Adipocyte (in vitro differentiated cells): ENCODE measurements around the gene COL6A2.

Experiments
- DNase-seq: peaks from one replicate; pipeline ENCODE4 v3.0.0-alpha.2; 2015; ENCODE audit warnings: low read depth
- H3K27me3 ChIP-seq: replicated peaks from 2 replicates; pipeline ENCODE4 v1.7.0; 2013; ENCODE audit warnings: mild to moderate bottlenecking, low read length, moderate library complexity; ENCODE audit not compliant: control insufficient read depth, insufficient read depth
- H3K36me3 ChIP-seq: 2 replicates; pipeline ENCODE4 v1.7.0; 2013; ENCODE audit warnings: low read length, mild to moderate bottlenecking, moderate library complexity; ENCODE audit not compliant: control insufficient read depth, insufficient read depth, severe bottlenecking
- H3K4me1 ChIP-seq: 2 replicates; pipeline ENCODE4 v1.7.0; 2013; ENCODE audit warnings: mild to moderate bottlenecking, low read length, moderate library complexity; ENCODE audit not compliant: control insufficient read depth, insufficient read depth
- H3K4me3 ChIP-seq: 2 replicates; pipeline ENCODE4 v1.7.0; 2013; ENCODE audit warnings: mild to moderate bottlenecking, low read length, moderate library complexity
- H3K9ac ChIP-seq: 2 replicates; pipeline ENCODE4 v1.7.0; 2013; ENCODE audit warnings: mild to moderate bottlenecking, low read length, moderate library complexity
- H3K9me3 ChIP-seq: 2 replicates; pipeline ENCODE4 v1.7.0; 2013; ENCODE audit warnings: mild to moderate bottlenecking, low read length, moderate library complexity; ENCODE audit not compliant: control insufficient read depth

COL6A2 gene

DNA sequence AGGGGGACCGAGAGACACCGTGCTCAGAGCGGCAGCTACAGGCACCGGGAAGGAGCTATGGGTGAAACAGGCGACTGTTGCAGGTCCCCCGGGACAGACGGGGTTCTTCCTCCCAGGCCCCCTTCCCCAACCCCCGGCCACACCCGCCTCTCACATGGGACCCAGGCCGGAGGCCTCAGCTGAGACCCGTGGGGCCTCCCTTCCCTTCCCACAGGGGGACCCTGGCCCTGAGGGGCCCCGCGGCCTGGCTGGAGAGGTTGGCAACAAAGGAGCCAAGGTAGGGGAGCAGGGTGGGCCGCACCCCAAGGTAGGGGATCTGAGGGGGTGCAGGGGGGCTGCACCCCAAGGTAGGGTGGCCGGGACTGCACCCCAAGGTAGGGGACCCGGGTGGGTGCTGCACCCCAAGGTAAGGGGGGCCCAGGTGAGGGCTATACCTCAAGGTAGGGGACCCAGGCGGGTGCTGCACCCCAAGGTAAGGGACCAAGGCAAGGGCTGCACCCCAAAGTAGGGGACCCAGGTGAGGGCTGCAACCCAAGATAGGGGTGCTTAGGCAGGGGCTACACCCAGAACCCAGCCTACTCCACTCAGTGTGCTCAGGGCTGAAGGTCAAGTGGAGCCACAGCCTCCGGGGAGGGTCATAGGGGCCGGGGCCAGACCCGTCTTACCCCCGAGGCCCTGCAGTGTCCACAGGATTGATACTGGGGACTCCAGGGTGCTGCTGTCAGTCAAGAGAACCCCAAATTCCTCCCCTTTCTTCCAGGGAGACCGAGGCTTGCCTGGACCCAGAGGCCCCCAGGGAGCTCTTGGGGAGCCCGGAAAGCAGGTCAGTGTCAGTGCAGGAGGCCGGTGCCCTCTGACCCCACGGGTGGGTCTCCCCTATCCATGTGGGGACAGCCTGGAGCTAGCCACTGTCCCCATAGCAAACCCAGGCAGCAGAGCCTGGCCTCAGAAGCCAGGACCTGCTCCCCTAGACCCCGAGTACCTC lies 22.7 kb downstream of the COL6A2 start:
- H3K4me1 ChIP-seq, result peaks cover 22% of the 10 kb centered on the region
- H3K9ac ChIP-seq, result no peak overlapping the region

GRCh38 chr21:46121286-46122221 lies 23.6 kb downstream of the COL6A2 start:
- peaks cover 97% of the 10 kb centered on the region for H3K36me3 ChIP-seq
- H3K9me3 ChIP-seq, result no peaks in the 10 kb centered on the region
- peaks cover 14% of the 10 kb centered on the region for H3K4me1 ChIP-seq
- no peak overlapping the region for H3K4me3 ChIP-seq
- H3K9ac ChIP-seq, result peak overlapping the region; percentile 34
- DNase-seq, result no peak
- H3K27me3 ChIP-seq, result no peaks in the 10 kb centered on the region

More for the DNA sequence above, 22.7 kb downstream of the COL6A2 start:
- H3K4me3 ChIP-seq, result no peak overlapping the region
- DNase-seq, result no peak
- peaks cover 97% of the 10 kb centered on the region for H3K36me3 ChIP-seq
- H3K27me3 ChIP-seq, result no peaks in the 10 kb centered on the region
- H3K9me3 ChIP-seq, result no peaks in the 10 kb centered on the region

DNA sequence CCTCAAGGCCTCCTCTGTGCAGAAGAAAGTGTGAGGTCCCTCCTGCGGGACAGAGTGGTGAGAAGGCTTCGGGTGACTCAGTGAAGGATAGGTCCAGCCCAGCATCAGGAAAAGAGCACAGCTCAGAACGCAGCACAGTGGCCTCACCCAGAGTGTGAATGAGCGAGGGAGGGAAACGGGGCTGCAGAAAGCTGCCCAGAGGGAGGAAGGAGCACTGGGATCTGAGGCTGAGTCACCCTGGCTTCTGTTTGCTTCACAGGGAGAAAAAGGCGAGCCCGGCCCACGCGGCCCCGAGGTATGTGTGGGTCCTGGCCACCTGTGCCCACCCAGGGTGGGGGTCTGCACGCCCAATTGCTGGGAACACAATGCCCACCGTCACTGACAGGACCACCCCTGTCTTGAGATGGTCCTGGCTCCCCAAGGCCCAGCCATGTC lies 24.3 kb downstream of the COL6A2 start:
- peak overlapping the region; percentile 34 for H3K9ac ChIP-seq
- H3K9me3 ChIP-seq, result no peaks in the 10 kb centered on the region
- no peaks in the 10 kb centered on the region for H3K27me3 ChIP-seq
- no peak overlapping the region for H3K4me3 ChIP-seq
- H3K4me1 ChIP-seq, result peaks cover 7% of the 10 kb centered on the region
- peaks cover 97% of the 10 kb centered on the region for H3K36me3 ChIP-seq
- DNase-seq, result no peak

DNA sequence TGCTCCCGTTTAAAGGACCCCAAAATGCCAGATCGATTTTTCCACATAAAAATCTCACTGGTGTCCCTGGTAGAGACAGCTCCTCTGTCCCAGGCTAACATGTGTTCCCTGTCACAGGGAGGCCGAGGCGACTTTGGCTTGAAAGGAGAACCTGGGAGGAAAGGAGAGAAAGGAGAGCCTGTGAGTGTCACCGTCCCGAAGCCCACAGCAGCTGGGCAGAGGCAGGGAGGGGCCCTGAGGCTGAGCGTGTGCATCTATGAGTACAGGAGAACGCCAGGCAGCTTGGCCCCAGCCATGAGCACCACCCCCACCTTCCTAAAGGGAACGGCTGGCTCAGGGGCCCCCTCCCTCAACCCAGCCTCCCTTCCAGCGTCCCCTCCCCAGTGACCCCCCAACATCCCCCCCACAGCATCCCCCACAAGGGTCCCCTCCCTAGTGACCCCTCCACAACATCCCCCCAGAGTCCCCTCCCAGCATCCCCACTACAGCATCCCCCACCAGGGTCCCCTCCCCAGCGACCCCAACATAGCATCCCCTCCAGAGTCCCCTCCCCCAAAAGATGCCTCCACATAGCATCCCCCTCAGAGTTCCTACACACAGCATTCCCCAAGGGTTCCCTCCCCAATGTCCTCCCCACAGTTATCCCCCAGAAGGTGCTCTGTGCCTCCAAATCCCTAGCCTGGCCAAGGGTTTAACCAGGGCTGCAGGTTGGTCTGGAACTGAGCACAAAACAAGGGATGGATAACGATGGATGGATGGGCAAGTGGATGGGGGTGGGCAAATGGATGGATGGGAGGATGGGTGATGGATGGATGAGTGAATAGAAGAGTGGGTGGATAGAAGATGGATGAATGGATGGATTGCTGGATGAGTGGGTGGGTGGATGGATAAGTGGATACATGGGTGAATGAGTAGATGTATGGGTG lies 25.1 kb downstream of the COL6A2 start:
- Histone ChIP-seq H3K36me3 (peaks cover 97% of the 10 kb centered on the region), H3K4me1 (peaks cover 7% of the 10 kb centered on the region), H3K9me3 (no peaks in the 10 kb centered on the region), H3K4me3 (no peak overlapping the region), H3K27me3 (no peaks in the 10 kb centered on the region), H3K9ac (peak overlapping the region; percentile 34)
- DNase-seq, result no peak

GRCh38 chr21:46124083-46124925 lies 26.4 kb downstream of the COL6A2 start:
- Histone ChIP-seq H3K9me3 (no peaks in the 10 kb centered on the region), H3K4me3 (no peak overlapping the region), H3K27me3 (no peaks in the 10 kb centered on the region), H3K9ac (no peak overlapping the region), H3K4me1 (peaks cover 7% of the 10 kb centered on the region), H3K36me3 (peaks cover 97% of the 10 kb centered on the region)
- DNase-seq, result no peak

DNA sequence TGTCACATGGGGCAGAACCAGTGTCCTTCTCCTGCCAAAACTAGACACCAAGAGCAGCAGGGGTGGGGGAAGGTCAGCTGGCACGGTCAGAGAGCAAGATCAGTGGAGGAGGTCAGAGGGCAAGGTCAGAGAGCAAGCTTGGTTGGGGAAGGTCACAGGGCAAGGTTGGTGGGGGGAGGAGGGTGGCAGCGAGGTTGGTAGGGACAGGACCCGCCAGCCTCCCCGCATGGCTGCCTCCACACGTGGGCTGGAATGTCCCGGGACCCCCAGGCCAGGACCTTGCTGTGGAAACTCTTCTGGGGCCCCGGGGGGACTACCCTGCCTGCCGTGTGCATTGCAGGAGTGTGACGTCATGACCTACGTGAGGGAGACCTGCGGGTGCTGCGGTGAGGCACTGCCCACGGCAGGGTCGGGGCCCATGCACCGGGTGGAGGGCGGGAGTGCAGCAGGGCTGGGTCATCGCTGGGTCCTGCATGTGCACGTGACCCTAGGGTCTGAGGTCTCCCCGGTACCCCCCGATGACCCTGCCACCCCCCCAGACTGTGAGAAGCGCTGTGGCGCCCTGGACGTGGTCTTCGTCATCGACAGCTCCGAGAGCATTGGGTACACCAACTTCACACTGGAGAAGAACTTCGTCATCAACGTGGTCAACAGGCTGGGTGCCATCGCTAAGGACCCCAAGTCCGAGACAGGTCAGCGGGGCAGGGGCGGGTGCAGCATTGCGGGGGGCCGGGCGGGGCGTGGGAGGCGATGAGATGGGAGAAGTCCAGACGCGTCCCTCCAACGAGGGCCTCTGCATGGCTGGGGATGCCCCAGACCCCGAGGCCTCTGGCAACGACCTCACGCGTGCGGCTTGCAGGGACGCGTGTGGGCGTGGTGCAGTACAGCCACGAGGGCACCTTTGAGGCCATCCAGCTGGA lies 27.3 kb downstream of the COL6A2 start:
- Histone ChIP-seq H3K4me1 (peaks cover 7% of the 10 kb centered on the region), H3K27me3 (no peaks in the 10 kb centered on the region), H3K9me3 (no peaks in the 10 kb centered on the region), H3K4me3 (no peak overlapping the region), H3K9ac (no peak overlapping the region), H3K36me3 (peaks cover 97% of the 10 kb centered on the region)
- DNase-seq, result no peak

DNA sequence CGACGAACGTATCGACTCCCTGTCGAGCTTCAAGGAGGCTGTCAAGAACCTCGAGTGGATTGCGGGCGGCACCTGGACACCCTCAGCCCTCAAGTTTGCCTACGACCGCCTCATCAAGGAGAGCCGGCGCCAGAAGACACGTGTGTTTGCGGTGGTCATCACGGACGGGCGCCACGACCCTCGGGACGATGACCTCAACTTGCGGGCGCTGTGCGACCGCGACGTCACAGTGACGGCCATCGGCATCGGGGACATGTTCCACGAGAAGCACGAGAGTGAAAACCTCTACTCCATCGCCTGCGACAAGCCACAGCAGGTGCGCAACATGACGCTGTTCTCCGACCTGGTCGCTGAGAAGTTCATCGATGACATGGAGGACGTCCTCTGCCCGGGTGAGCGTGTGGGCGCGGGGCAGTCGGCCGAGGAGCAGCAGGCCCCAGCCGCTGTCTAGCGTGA lies 28.0 kb downstream of the COL6A2 start:
- Histone ChIP-seq H3K9ac (no peak overlapping the region), H3K27me3 (no peaks in the 10 kb centered on the region), H3K4me3 (no peak overlapping the region), H3K36me3 (peaks cover 93% of the 10 kb centered on the region), H3K4me1 (peaks cover 7% of the 10 kb centered on the region), H3K9me3 (no peaks in the 10 kb centered on the region)
- DNase-seq, result no peak

DNA sequence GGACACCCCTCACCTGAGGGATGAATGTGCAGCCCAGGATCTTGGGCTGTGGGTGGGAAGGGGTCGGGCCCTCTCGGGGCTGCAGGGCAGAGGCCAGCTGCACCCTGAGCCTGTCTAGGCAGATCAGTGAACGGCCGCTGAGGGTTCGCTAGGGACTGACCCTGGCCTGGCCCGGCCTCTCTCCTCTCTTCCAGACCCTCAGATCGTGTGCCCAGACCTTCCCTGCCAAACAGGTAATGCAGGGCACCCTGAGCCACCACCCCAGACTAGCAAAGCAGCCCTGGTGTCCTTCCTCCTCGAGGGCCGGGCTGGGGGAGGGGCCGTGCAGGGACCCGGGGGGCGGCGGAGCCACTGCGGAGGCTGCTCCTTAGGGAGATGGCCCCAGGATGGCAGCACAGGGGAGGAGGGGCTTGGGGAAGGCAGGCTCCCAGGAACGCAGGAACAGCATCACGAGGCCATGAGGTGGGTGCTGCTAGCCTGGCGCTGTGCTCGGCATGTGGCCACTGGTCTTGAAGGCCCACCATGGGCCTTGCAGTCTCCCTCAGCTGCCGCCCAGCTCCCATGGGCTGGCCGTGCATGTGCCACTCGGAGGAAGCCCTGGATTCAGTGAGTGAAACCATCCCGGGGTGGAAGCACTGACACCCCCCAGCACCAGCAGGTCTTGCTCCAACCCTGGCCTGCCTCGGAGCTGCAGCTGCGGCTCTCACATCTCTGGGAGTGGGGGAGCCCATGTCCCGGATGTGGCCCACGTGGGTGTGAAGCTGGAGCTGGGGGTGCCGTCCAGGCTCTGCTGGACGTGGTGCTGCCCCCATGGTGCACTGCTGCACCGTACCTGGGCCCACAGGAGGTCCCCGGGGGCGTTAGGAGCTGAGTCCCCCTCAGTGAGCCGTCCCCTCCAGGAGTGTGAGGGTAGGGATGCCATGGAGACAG lies 28.7 kb downstream of the COL6A2 start:
- no peak overlapping the region for H3K4me3 ChIP-seq
- H3K9me3 ChIP-seq, result no peaks in the 10 kb centered on the region
- no peak overlapping the region for H3K9ac ChIP-seq
- H3K4me1 ChIP-seq, result peaks cover 7% of the 10 kb centered on the region
- H3K36me3 ChIP-seq, result peaks cover 86% of the 10 kb centered on the region
- no peaks in the 10 kb centered on the region for H3K27me3 ChIP-seq
- no peak for DNase-seq
